ENCODE measurements around the gene ANKRD36.
"Not testable (repeated sequence)": the region's sequence is repeated elsewhere in the genome, so short reads cannot be mapped to it uniquely, and the experiment has no call there.

ANKRD36 gene

GRCh38 chr2:97276232-97276798 lies 163.4 kb downstream of the ANKRD36 start:
- not testable (repeated sequence) for DNase-seq (ENCODE audit: low read depth in 3 of 3, low spot score in 1 of 3)

DNA sequence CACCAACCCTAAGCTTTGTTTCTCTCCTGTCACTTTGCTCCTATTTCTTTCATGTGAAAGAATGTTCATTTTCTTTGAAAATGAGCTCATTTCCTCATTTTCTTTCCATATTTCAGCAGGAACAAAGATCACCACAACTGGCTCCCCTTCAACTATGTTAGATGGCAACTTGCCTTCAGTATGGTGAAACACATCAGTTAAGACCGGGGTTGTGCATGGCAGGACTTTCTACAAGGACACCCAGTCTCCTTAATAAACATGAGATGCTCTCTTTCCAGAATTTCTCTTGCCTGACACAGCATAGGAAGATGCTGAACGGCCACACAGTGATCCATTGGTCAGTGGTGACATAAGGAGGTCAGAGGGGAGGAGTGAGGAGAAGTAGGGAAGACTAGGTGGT lies 172.2 kb downstream of the ANKRD36 start:
- not testable (repeated sequence) for DNase-seq (ENCODE audit: low read depth in 3 of 3, low spot score in 1 of 3)

DNA sequence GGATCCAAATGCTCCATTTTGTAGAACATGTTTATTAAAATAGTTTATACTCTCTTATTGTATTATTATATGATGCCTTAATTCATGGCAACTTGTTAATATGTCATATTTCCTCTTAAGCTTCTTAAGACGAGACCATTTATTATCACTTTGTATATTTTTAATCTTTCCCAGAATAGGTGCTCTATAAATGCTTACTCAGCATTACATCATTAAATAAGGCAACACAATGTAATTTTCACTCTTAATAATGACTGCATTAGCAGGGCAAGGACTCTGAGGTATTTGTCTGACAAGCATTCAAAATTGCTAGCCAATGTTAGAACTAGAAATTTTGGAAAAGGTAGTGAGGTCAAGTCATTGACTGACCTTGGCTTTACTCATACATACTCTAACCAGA lies 180.7 kb downstream of the ANKRD36 start:
- DNase-seq (ENCODE audit: low read depth in 3 of 3, low spot score in 1 of 3), result not testable (repeated sequence)
